Endothelial cell (in vitro differentiated cells): ENCODE results near the gene TBL1XR1. TPM values are rescaled to one million over a fixed set of nuclear protein-coding genes. Genes with fewer than 3 reads are reported as not detected.

Source experiments
- DNase-seq: peaks from one replicate; pipeline ENCODE4 v3.0.0; 2021; ENCODE audit warnings: low spot score
- H3K27ac Mint-ChIP-seq: one replicate; pipeline ENCODE4 v1.8.0; 2021; ENCODE audit warnings: mixed read lengths, inconsistent platforms; ENCODE audit not compliant: unreplicated experiment
- H3K27me3 Mint-ChIP-seq: one replicate; pipeline ENCODE4 v1.8.0; 2021; ENCODE audit warnings: mild to moderate bottlenecking, moderate library complexity, mixed read lengths, inconsistent platforms; ENCODE audit not compliant: unreplicated experiment
- H3K36me3 Mint-ChIP-seq: one replicate; pipeline ENCODE4 v1.8.0; 2021; ENCODE audit warnings: mild to moderate bottlenecking, low read depth, mixed read lengths, inconsistent platforms; ENCODE audit not compliant: unreplicated experiment
- H3K4me1 Mint-ChIP-seq: one replicate; pipeline ENCODE4 v1.8.0; 2021; ENCODE audit warnings: mild to moderate bottlenecking, mixed read lengths, inconsistent platforms; ENCODE audit not compliant: unreplicated experiment
- H3K4me3 Mint-ChIP-seq: one replicate; pipeline ENCODE4 v1.8.0; 2021; ENCODE audit warnings: mild to moderate bottlenecking, mixed read lengths, inconsistent platforms; ENCODE audit not compliant: unreplicated experiment
- H3K9me3 Mint-ChIP-seq: one replicate; pipeline ENCODE4 v1.8.0; 2021; ENCODE audit warnings: mixed read lengths, inconsistent platforms; ENCODE audit not compliant: unreplicated experiment
- total RNA-seq: library from RNA; stranded (reverse); fragmentation: NEBNext Ultra II Directional; extraction: Animal tissue kit (Norgen Biotek cat#: 25700); gene quantifications from one replicate; pipeline ENCODE4 v1.2.1, GENCODE V29; 2021; ENCODE audit not compliant: unreplicated experiment
- TF ChIP-seq, protein P1 (sequence below): fragments of 200-600 bp; sonication (generic); IDR thresholded peaks from one replicate; pipeline ENCODE4 v1.5.0; 2021; ENCODE audit warnings: antibody characterized with exemption; ENCODE audit not compliant: unreplicated experiment

Gene TBL1XR1
- total RNA-seq, 1 donor from 2014 or later: 156 TPM

DNA sequence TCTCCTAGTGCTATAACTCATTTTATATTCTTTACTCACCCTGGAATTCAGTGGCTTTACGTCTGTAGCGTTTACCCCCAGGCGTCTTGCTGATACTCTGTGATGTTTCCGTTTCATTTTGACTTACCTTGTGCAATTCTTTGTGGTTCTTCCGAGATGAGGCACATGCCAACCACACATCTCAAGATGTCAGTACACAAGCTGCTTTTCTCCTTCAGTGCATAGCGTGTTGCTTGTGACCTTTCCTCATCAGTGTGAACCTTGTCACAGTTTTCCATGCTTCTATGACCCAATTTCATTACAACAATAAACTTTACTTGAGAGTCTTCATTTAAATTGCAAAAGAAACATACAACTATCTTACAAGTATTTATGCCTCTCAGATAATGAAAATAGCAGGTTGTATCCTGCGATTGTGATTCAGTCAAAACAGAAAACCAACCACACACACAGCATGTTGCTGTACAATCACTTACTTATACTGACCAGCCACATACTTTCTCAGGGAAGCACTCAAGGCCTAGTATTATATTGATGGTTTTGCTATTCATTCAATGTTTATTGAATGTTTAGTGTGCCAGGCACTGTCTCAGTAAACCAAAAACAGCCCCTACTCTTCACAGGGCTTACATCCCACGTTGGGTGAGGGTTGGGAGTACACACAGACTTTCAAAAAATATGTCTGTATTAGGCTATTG is 4.6 kb upstream of the TBL1XR1 start:
- peaks cover 4% of the 10 kb centered on the region for H3K36me3 Mint-ChIP-seq
- peaks cover 13% of the 10 kb centered on the region for H3K4me1 Mint-ChIP-seq
- no peak for DNase-seq
- peaks cover 12% of the 10 kb centered on the region for H3K27me3 Mint-ChIP-seq
- no peak overlapping the region for H3K4me3 Mint-ChIP-seq
- no peak overlapping the region for H3K27ac Mint-ChIP-seq
- TF ChIP-seq, protein P1, sequence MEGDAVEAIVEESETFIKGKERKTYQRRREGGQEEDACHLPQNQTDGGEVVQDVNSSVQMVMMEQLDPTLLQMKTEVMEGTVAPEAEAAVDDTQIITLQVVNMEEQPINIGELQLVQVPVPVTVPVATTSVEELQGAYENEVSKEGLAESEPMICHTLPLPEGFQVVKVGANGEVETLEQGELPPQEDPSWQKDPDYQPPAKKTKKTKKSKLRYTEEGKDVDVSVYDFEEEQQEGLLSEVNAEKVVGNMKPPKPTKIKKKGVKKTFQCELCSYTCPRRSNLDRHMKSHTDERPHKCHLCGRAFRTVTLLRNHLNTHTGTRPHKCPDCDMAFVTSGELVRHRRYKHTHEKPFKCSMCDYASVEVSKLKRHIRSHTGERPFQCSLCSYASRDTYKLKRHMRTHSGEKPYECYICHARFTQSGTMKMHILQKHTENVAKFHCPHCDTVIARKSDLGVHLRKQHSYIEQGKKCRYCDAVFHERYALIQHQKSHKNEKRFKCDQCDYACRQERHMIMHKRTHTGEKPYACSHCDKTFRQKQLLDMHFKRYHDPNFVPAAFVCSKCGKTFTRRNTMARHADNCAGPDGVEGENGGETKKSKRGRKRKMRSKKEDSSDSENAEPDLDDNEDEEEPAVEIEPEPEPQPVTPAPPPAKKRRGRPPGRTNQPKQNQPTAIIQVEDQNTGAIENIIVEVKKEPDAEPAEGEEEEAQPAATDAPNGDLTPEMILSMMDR: no peak
- no peaks in the 10 kb centered on the region for H3K9me3 Mint-ChIP-seq

DNA sequence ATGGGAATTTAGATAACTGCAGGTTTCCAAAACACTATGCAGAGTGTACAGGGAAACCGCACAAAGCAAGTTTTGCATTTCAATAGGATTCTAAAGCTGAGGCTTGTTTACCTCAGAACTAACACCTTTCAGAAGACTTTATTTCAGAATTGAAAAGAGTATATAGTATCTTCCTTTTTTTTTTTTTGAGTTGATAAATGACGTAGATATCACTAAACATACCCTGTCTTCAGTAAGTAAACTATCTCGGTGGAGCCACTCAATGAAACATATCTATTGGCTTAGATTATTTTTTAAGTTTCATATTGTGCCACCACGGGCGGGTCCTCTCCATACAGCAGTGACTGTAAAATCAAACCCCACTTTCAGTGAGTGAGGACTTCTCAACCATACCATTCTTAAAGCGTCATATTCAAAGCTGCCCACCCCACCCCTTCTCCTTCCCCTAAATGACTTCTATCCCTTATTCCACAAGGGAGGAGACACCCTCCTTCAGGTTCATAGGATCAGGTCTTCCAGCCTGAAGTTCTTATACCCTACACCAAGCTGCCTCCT is 2.0 kb upstream of the TBL1XR1 start:
- H3K4me1 Mint-ChIP-seq: peaks cover 25% of the 10 kb centered on the region
- TF ChIP-seq, protein P1: no peak

DNA sequence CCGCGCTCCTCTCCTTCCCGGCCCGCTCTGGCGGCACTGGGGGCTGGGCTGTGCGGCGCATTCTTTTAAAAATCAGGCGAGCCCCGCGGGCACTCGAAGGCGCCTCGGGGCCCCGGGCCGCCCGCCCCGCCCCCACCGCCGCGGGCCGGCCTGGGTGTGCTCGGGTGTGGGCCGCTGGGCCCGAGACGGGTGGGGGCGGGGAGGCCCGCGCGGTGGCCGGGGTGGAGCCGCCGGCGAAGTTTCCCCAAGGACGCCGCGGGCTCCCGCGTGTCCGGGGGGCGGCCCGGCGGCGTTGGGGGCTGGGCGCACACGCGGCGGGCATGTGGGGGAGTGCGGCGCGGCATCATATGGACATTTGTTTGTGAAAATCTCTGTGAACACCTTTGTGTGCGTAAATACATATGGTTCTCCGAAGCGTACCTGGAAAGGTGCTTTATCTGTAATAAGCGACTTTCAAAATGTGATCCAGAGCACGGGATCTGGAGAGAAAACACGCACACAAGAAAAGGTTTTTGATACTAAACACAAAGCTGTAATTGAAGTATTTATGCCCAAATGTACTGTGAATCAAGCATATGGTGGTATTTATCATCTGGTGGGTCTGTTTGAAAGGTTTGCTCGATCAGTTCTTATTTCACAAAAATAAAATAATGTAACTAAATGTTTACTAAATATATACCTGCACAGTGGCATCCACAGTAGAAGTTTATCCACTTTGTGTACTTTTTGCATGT is 612 bp upstream of the TBL1XR1 start:
- H3K27me3 Mint-ChIP-seq: peaks cover 16% of the 10 kb centered on the region
- H3K4me1 Mint-ChIP-seq: peaks cover 34% of the 10 kb centered on the region
- no peaks in the 10 kb centered on the region for H3K9me3 Mint-ChIP-seq
- H3K4me3 Mint-ChIP-seq: peak overlapping the region; percentile 87
- peak; percentile 68 for DNase-seq
- peak overlapping the region; percentile 84 for H3K27ac Mint-ChIP-seq
- H3K36me3 Mint-ChIP-seq: peaks cover 6% of the 10 kb centered on the region
- TF ChIP-seq, protein P1: no peak

More for the DNA sequence above, 2.0 kb upstream of the TBL1XR1 start:
- Mint-ChIP-seq H3K36me3 (peaks cover 6% of the 10 kb centered on the region), H3K27me3 (peaks cover 16% of the 10 kb centered on the region), H3K9me3 (no peaks in the 10 kb centered on the region), H3K4me3 (no peak overlapping the region), H3K27ac (no peak overlapping the region)
- no peak for DNase-seq

DNA sequence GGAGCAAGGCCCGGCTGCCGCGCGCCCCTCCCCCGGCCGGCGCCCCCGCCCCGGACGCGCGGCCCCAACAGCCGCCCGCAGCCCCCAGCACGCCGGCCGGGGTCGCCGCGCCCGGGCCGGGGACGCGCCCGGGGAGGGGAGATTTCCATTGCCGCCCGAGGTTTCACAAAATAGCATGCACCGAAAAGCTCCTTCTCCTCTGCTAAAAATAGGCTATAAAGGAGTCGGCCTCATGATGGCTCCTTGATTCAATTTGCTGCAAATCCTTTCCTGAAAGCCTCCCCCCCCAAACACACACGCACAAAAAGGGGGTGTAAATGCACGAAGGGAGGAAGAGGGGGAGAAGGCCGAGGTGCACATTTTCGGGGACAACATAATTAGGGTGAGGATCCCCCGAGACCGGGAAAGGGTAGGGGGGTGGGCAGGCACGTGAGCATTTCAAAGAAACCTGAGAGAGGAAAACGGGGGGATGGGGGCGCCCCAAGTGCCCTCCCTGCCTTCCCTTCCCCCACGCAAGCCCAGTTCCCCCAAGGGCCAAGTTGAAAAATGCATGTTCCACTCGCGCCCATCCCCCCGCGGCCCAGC is 734 bp downstream of the TBL1XR1 start:
- peaks cover 39% of the 10 kb centered on the region for H3K4me1 Mint-ChIP-seq
- peak; percentile 52 for DNase-seq
- peak overlapping the region; percentile 100 for H3K27ac Mint-ChIP-seq
- TF ChIP-seq, protein P1: no peak
- H3K4me3 Mint-ChIP-seq: peak overlapping the region; percentile 99
- no peaks in the 10 kb centered on the region for H3K9me3 Mint-ChIP-seq
- H3K36me3 Mint-ChIP-seq: peaks cover 7% of the 10 kb centered on the region
- H3K27me3 Mint-ChIP-seq: peaks cover 19% of the 10 kb centered on the region
